ENCODE results near the gene DGUOK.
"Not testable (repeated sequence)": the region's sequence is repeated elsewhere in the genome, so short reads cannot be mapped to it uniquely, and the experiment has no call there.

DGUOK gene

DNA sequence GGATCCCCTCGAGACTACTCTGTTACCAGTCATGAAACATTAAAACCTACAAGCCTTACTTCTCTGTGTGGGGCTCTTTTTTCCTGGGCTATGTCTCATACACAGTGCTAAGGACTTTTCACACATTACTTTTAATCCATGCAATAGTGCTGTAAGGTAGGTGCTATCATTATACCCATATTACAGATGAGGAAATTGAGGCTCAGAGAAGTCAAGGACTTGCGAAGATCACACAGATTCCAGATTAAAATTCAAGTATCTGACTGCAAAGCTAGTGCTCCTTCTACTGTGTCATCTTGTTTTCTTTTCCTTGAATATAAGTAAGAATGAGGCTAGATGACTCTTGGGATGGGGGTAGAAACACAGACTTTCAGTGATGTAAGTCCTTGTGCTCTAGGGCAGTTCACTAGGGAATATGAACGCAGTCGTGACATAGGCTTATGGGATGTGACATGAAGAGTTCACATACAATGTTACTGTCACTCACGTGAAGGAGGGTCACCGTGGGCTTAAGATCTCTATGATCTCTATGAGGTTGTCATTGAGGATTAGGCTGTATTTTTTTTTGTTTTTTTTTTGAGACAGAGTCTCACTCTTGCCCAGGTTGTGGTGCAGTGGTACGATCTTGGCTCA lies 7.0 kb upstream of the DGUOK start:
- no peak for DNase-seq (ENCODE audit: low read depth in 2 of 2, low spot score in 1 of 2)

DNA sequence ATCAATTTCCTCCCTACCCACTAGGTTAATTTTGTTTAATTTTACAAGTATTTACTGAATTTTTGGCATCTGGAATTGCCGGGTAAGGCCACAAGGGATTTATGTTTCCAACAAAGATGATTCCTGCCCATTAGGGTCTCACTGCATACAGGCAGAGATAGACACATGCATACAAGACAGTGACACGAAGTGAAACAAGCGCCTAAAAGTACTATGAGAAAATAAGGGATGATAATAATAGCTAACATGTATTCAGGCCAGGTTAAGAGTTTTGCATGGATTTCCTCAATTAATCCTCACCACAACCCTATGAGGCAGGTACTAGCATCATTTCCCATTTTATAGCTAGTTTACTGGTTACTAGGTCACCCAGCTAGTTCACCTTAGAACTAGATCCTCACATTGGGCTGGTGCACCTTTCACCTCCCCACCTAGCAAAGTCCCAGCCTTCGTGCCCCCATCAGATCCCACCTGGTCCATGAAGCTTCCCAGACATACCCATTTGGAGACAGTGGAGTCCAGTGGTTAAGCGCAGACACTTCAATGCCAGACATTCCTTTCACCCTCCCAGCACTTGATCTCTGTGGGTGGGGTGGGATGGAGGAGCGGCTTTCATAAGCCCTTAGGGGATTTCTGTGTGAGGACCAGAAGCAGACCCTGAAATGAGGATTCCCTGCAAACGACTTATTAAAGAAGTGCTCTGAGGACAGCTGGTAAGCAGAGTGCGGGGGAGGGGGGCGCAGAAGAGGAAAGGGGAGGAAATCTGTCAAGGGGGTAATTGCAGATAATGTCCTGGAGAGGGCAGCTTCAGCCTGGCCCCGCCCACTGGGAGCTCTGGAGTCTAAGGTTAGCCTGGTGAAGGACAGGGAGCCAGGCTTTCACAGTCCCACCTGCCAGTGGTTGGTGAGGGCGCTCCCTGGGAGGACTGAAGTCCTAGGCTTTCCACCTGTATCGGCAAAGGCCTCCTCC lies 5.8 kb upstream of the DGUOK start:
- DNase-seq (ENCODE audit: low read depth in 2 of 2, low spot score in 1 of 2): no peak

DNA sequence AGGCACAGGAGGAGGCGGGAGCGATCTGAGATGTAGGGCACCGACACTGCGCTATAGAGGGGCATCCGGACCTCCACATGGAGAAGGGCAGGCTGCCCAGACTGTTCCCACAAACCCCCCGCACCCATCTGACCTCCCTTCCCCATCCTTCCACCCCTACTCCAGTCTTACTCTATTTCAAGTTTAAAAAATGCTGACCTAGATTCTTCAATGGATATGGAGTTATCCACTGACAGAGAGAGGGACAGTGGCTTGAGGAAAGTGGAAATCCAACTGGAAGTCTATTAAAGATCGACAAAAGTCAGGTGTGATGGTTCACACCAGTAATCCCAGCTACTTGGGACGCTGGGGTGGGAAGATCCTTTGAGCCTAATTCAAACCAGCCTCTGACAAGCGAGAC lies 5.1 kb upstream of the DGUOK start:
- no peak for DNase-seq (ENCODE audit: low read depth in 2 of 2, low spot score in 1 of 2)

DNA sequence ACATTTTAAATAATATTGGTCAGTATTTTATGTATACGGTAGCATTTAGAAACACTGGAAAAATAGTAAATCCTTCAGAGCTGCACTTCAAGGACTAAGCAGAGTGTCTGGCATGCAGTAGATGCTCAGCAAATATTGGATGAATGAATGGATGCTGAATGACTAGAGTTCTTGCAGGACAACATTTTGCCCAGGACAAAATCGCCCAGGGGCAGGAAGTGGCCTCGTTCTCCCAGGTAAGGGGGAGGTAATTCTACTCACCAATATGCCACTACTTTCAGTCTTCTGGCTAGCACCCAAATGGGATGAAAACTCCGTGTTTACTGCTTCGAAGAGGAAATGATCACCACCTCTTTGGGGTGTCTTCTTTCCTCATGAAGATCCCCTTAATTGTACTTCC lies 4.0 kb upstream of the DGUOK start:
- no peak for DNase-seq (ENCODE audit: low read depth in 2 of 2, low spot score in 1 of 2)

DNA sequence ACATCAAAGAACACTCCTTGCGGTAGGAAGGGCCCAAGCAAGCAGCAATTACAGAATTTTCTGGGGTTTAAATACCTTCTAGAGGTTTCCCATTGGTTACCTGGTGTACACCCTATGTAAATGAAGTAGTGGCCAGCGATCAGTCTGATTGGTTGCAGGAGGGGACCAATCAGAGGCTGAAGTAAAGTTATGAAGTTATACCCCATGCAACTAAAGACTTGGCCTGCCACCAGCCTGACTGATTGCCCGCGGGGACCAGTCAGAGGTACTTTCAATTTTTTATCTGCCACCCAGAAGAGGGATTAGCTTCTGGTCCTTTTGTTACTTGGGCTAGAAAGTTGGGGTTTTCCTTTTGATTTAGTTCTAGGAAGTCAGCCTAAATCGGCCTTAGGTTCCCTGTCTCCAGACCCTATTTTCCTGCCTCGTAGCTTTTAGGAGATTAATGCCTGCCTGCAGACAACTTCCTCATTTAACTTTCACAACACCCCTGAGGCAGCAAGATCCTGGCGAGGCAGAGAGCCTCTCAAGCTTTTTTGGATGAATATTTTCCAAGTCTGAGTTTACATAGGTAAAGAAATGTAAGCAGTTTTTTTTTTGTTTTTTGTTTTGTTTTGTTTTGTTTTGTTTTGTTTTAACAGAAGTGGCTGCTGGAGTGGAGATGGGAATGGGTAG lies 1.5 kb upstream of the DGUOK start:
- DNase-seq (ENCODE audit: low read depth in 2 of 2, low spot score in 1 of 2): no peak

DNA sequence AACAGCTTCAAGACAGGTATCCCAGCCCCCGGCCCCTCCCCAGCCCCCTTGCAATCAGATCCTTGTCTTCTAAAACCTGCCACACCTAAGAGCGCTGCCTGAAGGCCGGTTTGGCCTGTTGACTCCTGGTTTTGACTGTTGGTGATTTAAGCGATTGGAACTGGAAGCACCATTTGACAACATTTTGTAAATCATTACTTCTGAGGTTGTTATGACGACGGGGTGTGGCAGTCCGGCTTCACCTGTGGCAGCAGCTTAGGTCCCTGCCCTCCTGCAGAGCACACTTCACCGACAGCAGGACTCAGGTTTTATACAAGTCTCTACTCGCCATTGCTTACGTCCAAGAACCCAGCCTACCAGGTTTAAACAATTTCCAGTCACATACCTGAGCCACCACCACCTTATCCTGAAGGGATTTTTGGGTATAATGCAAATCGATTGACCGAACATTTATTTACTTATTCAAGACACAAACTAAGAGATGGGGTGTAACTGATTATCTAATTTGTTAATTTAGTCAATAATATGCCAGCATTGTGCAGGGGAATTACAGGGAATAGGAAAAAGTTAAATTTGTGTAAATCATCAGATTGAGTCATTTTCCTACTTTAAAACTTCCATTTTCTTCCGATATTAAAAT lies 707 bp upstream of the DGUOK start:
- DNase-seq (ENCODE audit: low read depth in 2 of 2, low spot score in 1 of 2): no peak

DNA sequence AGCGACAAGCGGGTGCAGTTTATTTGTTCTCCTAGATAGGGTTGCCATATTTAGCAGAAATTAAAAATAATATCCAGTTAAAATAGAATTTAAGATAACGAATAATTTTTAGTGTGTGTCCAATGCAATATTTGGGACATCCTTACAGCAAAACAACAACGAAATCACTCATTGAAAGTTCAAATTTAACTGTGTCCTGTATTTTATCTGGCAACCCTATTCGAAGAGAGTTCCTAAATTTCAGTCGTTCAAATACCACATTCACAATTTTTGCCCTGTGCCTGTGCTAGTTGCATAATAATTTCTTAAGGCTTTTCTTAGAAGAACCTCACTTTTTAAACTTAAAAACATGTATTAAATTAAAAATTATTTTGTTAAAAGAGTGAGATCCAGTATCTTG lies 664 bp downstream of the DGUOK start:
- DNase-seq (ENCODE audit: low read depth in 2 of 2, low spot score in 1 of 2): no peak

DNA sequence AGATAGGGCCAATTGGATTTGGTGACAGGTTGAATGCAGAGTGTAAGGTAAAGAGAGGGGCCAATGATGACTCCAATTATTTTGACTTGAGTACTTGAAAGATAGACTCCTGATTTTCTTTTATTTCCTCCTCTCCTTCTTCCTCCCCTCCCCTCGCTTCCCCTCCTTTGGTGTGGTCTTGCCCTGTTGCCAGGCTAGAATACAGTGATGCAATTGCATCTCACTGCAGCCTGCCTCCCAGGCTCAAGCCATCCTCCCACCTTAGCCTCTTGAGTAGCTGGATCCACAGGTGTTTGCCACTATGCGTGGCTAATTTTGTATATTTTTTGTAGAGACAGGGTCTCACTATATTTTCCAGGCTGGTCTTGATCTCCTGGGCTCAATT lies 2.3 kb downstream of the DGUOK start:
- no peak for DNase-seq (ENCODE audit: low read depth in 2 of 2, low spot score in 1 of 2)

DNA sequence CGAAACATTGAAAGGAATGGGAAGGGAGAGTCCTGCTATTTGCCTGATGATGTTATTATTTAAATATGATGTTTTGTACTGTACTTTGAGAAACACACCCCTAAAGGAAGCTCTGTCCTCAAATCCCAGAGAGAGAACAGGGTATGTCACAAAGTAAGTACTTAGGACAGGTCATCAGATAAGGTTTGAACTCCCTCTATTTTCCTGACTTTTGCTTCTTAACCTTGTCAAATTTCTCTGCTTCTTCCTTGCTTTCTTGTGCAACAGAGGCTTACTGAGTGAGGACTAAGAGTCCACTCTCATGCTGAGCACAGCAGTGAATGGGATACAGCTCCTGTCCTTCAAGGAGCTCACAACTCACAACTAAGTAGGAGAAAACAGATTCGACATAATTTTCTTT lies 3.7 kb downstream of the DGUOK start:
- DNase-seq (ENCODE audit: low read depth in 2 of 2, low spot score in 1 of 2): no peak

DNA sequence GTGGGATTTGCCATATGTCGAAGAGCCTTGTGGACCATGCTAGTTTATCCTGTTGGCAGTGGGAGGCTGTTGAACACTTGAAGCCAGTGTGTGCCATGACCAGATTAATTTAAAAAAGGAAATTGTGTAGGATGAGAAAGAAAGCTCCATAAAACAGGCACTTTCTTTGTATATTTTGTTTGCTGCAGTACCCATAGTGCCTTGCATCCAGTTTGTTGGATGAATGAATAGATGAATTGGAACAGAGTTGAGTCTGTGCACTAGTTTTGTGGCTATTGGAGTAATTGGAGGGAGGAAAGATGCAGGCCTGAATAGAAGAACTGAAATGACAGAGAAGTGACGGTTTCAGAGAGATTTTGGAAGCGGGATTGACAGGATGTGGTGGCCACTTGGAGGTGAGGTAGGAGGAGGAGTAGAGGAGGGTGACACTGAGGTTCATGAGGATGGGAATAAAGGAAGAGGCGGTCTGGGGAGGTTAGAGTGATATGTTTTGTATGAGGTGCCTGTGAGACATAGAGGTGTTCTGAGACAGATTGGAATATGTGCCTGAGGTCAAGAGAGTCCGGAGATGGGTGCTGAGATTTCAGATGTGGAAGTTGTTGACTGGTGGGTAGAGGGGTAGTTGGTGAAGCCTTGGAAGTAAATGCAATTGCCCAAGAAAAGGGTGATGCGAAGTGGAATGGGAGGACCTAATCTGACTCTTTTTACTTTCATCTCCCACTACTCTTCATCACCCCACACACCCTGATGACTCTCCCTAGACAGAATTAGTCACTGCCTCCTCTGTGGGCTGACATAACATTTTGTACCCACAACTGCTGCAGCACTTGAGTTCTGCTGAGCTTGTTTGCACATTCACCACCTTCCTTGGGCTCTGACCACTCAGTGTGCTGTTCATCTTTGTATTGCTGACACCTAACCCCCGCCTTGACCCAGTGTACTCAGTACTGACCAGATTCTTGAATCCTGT lies 5.1 kb downstream of the DGUOK start:
- no peak for DNase-seq (ENCODE audit: low read depth in 2 of 2, low spot score in 1 of 2)

DNA sequence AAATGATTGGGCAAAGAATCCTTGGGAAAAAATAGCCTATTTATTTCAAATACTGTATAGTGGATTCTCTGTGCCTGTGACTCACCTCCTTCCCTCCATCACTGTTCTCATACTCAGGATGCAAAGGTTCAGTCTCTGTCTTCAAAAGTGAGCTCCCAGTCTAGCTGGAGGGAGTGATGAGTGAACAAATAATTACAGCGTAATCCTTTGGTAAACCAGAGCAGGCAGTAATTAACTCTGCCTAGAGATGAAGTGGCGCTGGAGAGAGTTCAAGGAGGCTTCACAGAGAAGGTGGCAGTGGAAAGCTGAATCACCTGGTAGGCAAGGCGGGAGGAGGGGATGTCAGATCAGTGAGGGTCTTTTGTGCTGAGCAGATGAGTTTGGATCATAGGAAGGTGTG lies 6.5 kb downstream of the DGUOK start:
- no peak for DNase-seq (ENCODE audit: low read depth in 2 of 2, low spot score in 1 of 2)

DNA sequence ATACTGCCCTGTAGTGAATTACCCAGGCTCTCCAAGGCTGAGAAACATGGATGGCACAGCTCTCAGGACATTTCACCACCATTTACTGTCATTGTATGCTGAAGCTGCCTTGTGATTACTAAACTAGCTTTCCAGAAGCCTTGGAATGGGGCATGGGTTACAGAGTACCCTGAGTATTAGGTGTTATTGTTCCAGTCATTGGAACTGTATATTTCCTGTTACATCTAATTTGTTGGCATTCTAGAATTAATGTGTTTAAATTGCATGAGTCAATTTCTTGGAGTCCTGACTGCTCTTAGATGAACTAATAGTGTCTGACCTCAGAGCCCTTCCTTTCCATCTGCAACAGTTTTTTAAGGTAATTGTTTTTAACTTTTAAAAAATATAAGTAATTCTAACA lies 9.0 kb downstream of the DGUOK start:
- no peak for DNase-seq (ENCODE audit: low read depth in 2 of 2, low spot score in 1 of 2)

DNA sequence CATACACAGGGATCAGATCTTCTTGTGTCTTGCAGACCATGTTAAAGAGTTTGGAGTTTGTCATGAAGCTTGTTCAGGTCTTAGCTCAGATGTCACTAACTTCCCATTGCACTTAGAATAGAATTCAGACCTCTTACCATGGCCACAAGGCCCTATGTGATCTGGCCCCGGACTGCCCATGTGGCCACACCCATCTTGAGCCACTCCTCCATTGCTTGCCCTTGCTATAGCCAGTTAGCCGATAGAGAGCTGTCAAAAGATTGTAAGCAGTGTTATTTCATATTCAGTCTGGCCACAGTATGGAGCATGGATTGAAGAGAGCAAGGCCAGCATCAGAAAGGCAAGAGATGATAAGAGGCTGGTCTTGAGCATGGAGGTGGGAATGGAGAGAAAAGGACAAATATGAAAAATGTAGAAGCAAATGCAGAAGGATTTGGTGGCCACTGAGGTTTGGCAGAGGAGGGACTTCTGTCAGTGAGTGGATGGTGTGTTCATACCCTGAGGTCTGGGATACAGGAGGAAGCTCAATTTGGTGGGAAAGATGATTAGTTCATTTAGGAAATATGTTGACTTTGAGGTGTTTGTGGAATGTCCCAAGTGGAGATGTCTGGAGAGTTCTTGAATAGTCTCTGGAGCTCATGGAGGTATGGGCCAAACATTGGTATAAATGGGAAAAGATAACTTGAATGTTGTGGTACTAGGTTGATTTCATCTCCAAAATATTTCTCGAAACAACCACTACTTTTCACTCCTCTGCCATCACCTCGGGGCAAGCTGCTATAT lies 10.6 kb downstream of the DGUOK start:
- no peak for DNase-seq (ENCODE audit: low read depth in 2 of 2, low spot score in 1 of 2)

DNA sequence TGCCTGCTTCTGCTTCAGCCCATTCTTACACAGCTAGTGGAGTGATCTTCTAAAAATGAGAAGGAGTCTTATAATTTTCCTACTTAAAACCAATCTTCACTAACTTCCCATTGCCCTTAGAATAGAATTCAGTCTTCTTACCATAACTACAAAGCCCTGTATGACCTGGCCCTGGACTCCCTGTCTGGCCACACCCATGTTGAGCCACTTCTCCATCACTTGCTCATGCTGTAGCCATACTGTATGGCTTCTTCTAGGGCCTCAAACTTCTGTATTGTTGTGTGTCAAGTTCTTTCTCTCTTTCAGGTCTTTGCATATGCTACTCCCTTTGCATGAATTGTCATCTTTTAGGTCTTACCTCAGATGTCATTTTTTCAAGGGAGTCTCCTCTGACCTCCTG lies 11.2 kb downstream of the DGUOK start:
- no peak for DNase-seq (ENCODE audit: low read depth in 2 of 2, low spot score in 1 of 2)

DNA sequence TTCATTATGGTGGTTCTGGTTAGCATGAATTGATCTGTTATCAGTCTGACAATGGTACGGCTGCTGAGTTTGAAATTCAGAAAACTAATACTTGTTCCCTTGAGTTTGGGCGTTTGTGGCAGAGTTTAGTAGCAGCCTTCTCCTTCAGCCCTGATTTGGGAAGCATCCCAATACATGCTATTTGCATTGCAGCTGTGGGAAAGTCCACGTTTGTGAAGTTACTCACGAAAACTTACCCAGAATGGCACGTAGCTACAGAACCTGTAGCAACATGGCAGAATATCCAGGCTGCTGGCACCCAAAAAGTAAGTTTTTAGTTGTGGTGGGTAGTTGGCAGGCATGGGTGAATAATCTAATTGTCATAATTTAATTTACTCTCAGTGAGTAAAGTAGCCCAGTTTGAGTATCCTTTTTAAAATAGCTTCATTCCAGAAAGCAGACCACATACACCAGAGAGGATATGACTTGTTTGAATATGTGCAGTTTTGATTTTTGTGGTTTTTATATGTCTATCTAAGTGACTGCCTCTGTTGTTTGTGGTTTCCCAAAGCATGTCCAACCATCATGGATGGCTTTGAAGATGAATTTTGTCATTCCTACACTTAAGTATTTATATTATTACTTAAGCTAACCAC lies 12.2 kb downstream of the DGUOK start:
- DNase-seq (ENCODE audit: low read depth in 2 of 2, low spot score in 1 of 2): no peak

DNA sequence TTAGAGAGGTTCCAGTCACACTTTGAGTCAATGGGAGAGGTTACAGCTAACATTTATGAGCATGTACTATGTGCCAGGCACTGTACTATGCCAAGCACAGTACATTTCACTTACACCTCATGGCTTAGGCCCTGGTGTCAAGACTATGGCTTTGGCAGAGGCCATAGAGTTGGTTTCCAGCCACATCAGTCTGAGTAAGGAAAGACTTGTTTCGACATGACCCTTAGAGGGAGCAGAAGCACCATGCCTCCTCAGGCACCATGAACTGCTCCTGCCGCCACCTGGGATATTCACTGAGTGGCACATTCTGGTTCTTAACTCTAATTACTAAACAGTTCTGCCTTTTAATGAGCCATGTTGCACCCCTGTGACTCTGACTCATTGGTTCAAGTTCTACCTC lies 12.7 kb downstream of the DGUOK start:
- no peak for DNase-seq (ENCODE audit: low read depth in 2 of 2, low spot score in 1 of 2)

DNA sequence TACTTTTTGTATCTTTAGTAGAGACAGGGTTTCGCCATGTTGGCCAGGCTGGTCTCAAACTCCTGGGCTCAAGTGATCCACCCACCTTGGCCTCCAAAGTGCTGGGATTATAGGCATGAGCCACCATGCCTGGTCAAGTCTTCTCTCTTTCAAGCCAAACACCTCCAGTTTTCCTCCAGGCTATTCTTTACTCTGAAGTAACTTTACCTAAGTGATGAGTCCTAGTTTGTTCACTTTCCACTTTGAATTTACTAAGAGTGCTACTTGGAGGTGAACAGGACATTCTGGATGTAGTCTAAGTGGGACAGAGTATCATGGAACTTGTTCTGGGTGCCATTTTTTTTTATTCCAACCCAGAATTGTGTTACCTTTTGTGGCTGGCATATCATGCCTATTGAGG lies 13.4 kb downstream of the DGUOK start:
- not testable (repeated sequence) for DNase-seq (ENCODE audit: low read depth in 2 of 2, low spot score in 1 of 2)

DNA sequence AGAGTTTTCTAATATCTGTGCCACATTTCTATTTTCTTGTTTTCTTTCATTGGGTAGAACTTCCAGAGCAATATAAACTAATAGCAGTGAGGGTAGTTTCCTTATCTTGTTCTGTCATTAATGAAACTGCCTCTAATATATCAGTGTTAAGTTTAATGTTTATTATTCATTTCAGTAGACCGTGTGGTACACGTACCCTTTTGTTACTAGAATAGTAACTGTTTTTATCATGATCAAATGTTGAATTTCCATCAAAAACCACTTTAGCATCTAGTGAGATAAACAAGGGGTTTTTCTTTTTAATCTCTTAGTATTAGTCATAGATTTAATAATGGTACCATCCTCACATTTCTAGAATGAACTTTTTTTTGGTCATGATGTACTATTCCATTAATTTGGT lies 16.0 kb downstream of the DGUOK start:
- no peak for DNase-seq (ENCODE audit: low read depth in 2 of 2, low spot score in 1 of 2)

DNA sequence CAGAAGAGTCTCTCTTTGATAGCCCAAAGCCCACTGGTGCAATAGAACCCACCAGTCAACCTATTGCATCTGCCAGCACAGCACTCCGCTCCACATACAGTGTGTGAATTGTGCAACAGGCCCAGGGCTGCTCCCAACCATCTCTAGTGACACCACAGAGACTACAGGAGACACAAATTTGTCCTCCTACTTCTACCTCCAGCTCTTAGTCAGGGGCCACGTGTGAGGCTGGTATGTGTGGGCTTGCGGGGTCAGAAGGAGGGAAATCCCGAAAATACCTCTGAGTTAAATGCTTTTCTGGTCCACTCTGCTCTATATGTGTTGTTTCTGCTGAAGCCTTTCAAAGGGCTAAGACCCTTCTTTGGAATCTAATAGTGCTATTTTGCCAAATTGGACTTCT lies 18.0 kb downstream of the DGUOK start:
- no peak for DNase-seq (ENCODE audit: low read depth in 2 of 2, low spot score in 1 of 2)
